SK-N-SH treated with all-trans-retinoic acid at 6 μM for 48 hours (cell line): Measurements from ENCODE around the gene CEMIP2.

Experiments used
- RARB ChIP-seq: fragments of 250-450 bp; sonication (Bioruptor Pico); IDR thresholded peaks from 2 replicates; pipeline ENCODE4 v1.8.0; 2021; ENCODE audit warnings: mild to moderate bottlenecking, moderate library complexity
- SNAI2 ChIP-seq: fragments of 250-450 bp; sonication (Bioruptor Pico); IDR thresholded peaks from 2 replicates; pipeline ENCODE4 v1.5.0; 2020; ENCODE audit warnings: mild to moderate bottlenecking, moderate library complexity
- TCF4 ChIP-seq: fragments of 250-450 bp; sonication (Bioruptor Pico); IDR thresholded peaks from 2 replicates; pipeline ENCODE4 v1.8.0; 2021; ENCODE audit warnings: mild to moderate bottlenecking, moderate library complexity, borderline replicate concordance
- ZNF70 ChIP-seq: fragments of 450-650 bp; formaldehyde crosslinking; IDR thresholded peaks from 2 replicates; pipeline ENCODE4 v1.5.0; 2020; ENCODE audit warnings: mild to moderate bottlenecking, moderate library complexity
- TF ChIP-seq, protein P1 (sequence below): fragments of 250-450 bp; sonication (Bioruptor Pico); IDR thresholded peaks from 2 replicates; pipeline ENCODE4 v1.8.0; 2020; ENCODE audit warnings: mild to moderate bottlenecking, moderate library complexity, borderline replicate concordance
- TF ChIP-seq, protein P2 (sequence below): fragments of 250-450 bp; sonication (Bioruptor Pico); IDR thresholded peaks from 2 replicates; pipeline ENCODE4 v1.5.1; 2021; ENCODE audit warnings: mild to moderate bottlenecking, moderate library complexity
- TF ChIP-seq, protein P3 (sequence below): fragments of 250-450 bp; sonication (Bioruptor Pico); IDR thresholded peaks from 2 replicates; pipeline ENCODE4 v1.8.0; 2021; ENCODE audit warnings: low read depth, mild to moderate bottlenecking, moderate library complexity, borderline replicate concordance
- TF ChIP-seq, protein P4 (sequence below): fragments of 250-450 bp; sonication (Bioruptor Pico); IDR thresholded peaks from 2 replicates; pipeline ENCODE4 v1.5.1; 2020; ENCODE audit warnings: low read depth, mild to moderate bottlenecking, moderate library complexity

DNA sequence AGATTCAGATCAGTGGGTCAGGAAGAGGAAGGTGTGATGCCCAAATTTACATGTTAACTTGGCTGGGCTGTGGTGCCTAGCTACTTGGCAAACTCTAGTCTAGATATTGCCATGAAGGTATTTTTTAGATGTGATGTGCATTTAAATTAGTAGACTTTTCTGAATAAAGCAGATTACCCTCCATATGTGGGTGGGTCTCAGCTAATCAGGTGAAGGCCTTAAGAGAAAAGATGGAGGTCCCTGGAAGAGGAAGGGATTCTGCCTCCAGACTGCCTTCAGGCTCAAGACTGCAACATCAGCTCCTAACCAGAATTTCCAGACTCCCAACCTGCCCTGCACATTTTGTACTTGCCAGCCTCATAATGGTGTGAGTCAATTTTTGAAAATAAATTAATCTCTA is 115.8 kb downstream of the CEMIP2 start:
- TF ChIP-seq, protein P1, sequence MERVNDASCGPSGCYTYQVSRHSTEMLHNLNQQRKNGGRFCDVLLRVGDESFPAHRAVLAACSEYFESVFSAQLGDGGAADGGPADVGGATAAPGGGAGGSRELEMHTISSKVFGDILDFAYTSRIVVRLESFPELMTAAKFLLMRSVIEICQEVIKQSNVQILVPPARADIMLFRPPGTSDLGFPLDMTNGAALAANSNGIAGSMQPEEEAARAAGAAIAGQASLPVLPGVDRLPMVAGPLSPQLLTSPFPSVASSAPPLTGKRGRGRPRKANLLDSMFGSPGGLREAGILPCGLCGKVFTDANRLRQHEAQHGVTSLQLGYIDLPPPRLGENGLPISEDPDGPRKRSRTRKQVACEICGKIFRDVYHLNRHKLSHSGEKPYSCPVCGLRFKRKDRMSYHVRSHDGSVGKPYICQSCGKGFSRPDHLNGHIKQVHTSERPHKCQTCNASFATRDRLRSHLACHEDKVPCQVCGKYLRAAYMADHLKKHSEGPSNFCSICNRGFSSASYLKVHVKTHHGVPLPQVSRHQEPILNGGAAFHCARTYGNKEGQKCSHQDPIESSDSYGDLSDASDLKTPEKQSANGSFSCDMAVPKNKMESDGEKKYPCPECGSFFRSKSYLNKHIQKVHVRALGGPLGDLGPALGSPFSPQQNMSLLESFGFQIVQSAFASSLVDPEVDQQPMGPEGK (CRISPR knock-in tag) = no peak
- TF ChIP-seq ZNF70 (CRISPR knock-in tag) = no peak
- no peak for TF ChIP-seq TCF4 (CRISPR knock-in tag)
- no peak for TF ChIP-seq RARB (CRISPR knock-in tag)
- TF ChIP-seq, protein P2, sequence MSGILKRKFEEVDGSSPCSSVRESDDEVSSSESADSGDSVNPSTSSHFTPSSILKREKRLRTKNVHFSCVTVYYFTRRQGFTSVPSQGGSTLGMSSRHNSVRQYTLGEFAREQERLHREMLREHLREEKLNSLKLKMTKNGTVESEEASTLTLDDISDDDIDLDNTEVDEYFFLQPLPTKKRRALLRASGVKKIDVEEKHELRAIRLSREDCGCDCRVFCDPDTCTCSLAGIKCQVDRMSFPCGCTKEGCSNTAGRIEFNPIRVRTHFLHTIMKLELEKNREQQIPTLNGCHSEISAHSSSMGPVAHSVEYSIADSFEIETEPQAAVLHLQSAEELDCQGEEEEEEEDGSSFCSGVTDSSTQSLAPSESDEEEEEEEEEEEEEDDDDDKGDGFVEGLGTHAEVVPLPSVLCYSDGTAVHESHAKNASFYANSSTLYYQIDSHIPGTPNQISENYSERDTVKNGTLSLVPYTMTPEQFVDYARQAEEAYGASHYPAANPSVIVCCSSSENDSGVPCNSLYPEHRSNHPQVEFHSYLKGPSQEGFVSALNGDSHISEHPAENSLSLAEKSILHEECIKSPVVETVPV = no peak
- TF ChIP-seq, protein P3, sequence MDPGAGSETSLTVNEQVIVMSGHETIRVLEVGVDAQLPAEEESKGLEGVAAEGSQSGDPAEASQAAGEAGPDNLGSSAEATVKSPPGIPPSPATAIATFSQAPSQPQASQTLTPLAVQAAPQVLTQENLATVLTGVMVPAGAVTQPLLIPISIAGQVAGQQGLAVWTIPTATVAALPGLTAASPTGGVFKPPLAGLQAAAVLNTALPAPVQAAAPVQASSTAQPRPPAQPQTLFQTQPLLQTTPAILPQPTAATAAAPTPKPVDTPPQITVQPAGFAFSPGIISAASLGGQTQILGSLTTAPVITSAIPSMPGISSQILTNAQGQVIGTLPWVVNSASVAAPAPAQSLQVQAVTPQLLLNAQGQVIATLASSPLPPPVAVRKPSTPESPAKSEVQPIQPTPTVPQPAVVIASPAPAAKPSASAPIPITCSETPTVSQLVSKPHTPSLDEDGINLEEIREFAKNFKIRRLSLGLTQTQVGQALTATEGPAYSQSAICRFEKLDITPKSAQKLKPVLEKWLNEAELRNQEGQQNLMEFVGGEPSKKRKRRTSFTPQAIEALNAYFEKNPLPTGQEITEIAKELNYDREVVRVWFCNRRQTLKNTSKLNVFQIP (CRISPR knock-in tag) = no peak
- TF ChIP-seq SNAI2 (CRISPR knock-in tag) = no peak
- TF ChIP-seq, protein P4, sequence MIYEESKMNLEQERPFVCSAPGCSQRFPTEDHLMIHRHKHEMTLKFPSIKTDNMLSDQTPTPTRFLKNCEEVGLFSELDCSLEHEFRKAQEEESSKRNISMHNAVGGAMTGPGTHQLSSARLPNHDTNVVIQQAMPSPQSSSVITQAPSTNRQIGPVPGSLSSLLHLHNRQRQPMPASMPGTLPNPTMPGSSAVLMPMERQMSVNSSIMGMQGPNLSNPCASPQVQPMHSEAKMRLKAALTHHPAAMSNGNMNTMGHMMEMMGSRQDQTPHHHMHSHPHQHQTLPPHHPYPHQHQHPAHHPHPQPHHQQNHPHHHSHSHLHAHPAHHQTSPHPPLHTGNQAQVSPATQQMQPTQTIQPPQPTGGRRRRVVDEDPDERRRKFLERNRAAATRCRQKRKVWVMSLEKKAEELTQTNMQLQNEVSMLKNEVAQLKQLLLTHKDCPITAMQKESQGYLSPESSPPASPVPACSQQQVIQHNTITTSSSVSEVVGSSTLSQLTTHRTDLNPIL = no peak
